Ovary (tissue), 9 donors: ENCODE results near the gene UPK3A. TPM values are rescaled to one million over a fixed set of nuclear protein-coding genes. Genes with fewer than 3 reads are reported as not detected.
"Not testable (repeated sequence)": the region's sequence is repeated elsewhere in the genome, so short reads cannot be mapped to it uniquely, and the experiment has no call there.

Source experiments
- DNase-seq, 5 donors: peaks; one replicate each; pipeline ENCODE4 v3.0.0-alpha.2; 2019 to 2020
- H3K27ac ChIP-seq, 2 donors: fragments of 200-600 bp; one replicate each; pipeline versions ENCODE4 v1.5.1 to v1.8.0; 2019 to 2022
- H3K27me3 ChIP-seq: fragments of 200-600 bp; one replicate; pipeline ENCODE4 v1.8.0; 2022
- H3K36me3 ChIP-seq: fragments of 200-600 bp; sonication (generic); one replicate; pipeline ENCODE4 v1.5.1; 2019
- H3K4me1 ChIP-seq: one replicate; pipeline ENCODE4 v1.8.1; 2013; ENCODE audit warnings: mild to moderate bottlenecking, moderate library complexity; ENCODE audit not compliant: insufficient read depth
- H3K4me3 ChIP-seq: fragments of 200-600 bp; sonication (generic); one replicate; pipeline ENCODE4 v1.5.1; 2017
- H3K9me3 ChIP-seq, 2 donors: fragments of 200-600 bp in 1 of 2; sonication (generic) in 1 of 2; one replicate each; pipeline versions ENCODE4 v1.5.1 to v1.8.1; 2013 to 2019; ENCODE audit warnings: mild to moderate bottlenecking in 1 of 2, moderate library complexity in 1 of 2
- CTCF ChIP-seq, 3 donors: fragments of 450-650 bp in 2 of 3; fragments of 200-600 bp in 1 of 3; IDR thresholded peaks; one replicate each; pipeline versions ENCODE4 v1.5.1 to v1.8.0; 2016 to 2022; ENCODE audit warnings: antibody characterized with exemption in 3 of 3, mild to moderate bottlenecking in 1 of 3
- EP300 ChIP-seq: sonication (generic); formaldehyde crosslinking; IDR thresholded peaks from one replicate; pipeline ENCODE4 v1.6.1; 2017; ENCODE audit warnings: antibody characterized with exemption
- POLR2A ChIP-seq: fragments of 450-650 bp; IDR thresholded peaks from one replicate; pipeline ENCODE4 v1.6.1; 2017; ENCODE audit warnings: antibody characterized with exemption, mild to moderate bottlenecking, moderate library complexity
- WGBS, 3 donors: extraction: QIAGEN DNeasy Blood & Tissue Kit in 1 of 3; methylation state at CpG; one replicate each; pipeline versions ENCODE4 v1.1.5 to v1.1.7; 2013 to 2017; 5-methylcytosine and 5-hydroxymethylcytosine counted together
- intact Hi-C, 4 donors: fragments of 100-400 bp; cut with DNase I; formaldehyde crosslinking; loops; one replicate each; pipeline versions ENCODE4 v1.11.0 to v1.15.1; 2022 to 2023
- polyA plus RNA-seq, 2 donors: library from polyadenylated mRNA; stranded (reverse); fragments of 200-250 nt in 1 of 2; fragments of 350-450 nt in 1 of 2; fragmentation: Illumina TruSeq in 1 of 2; extraction: RNeasy Lipid Tissue Mini Kit (QIAGEN cat#74804) in 1 of 2; gene quantifications; one replicate each; pipeline ENCODE4 v1.2.3, GENCODE V29; 2013 to 2014
- total RNA-seq, 7 donors: library from RNA; depleted of rRNA in 2 of 7; stranded (reverse); fragments of >200 nt in 2 of 7; fragmentation: NEBNext Ultra II Directional in 3 of 7; extraction: Animal tissue kit (Norgen Biotek cat#: 25700) in 3 of 7; gene quantifications; one replicate each; pipeline versions ENCODE4 v1.1.0 to v1.2.4, GENCODE V29; 2016 to 2023
- donor health status: DM: no; HTN: no; CAD: no; lungs with moderate emphysema.
- donor health status: DM: no; HTN: no; CAD: no.
- donor health status: Bipolar disorder and iron deficiency.
- donor health status: DM: yes; HTN: yes; CAD: no.
- donor health status: DM: no; HTN: no; CAD: no.
- donor health status: DM: yes; HTN: yes; CAD: no.

The UPK3A gene
- total and polyA plus RNA-seq, 9 donors = 0.22 TPM; not detected in 8

- DNase-seq = no peak
- Histone ChIP-seq H3K4me1 (peaks cover 4% of the 10 kb centered on the region), H3K9me3 (no peaks in the 10 kb centered on the region), H3K4me3 (no peak overlapping the region), H3K27ac (no peak overlapping the region), H3K27me3 (no peaks in the 10 kb centered on the region), H3K36me3 (no peaks in the 10 kb centered on the region)
- 87 to 93% (median 92%) methylated on average over 12 of the region's 12 CpGs for WGBS, 3 donors
- TF ChIP-seq POLR2A (no peak), CTCF (IDR thresholded peaks at IDR 0.05) (no peak), EP300 (no peak)
- intact Hi-C loops = no loop called here
Measured at GRCh38 chr22:45321827-45322226, 37.1 kb downstream of the UPK3A start.

GRCh38 chr22:45322873-45323525 is 38.2 kb downstream of the UPK3A start:
- H3K36me3 ChIP-seq = no peaks in the 10 kb centered on the region
- peaks cover 4% of the 10 kb centered on the region for H3K4me1 ChIP-seq
- no peaks in the 10 kb centered on the region for H3K9me3 ChIP-seq
- WGBS, 3 donors = 90 to 93% (median 92%) methylated on average over 24 of the region's 24 CpGs
- H3K27ac ChIP-seq = no peak overlapping the region
- no peak for DNase-seq
- H3K4me3 ChIP-seq = no peak overlapping the region
- intact Hi-C loops = no loop called here
- TF ChIP-seq EP300 = no peak
- TF ChIP-seq CTCF (IDR thresholded peaks at IDR 0.05) = no peak
- no peak for TF ChIP-seq POLR2A
- H3K27me3 ChIP-seq = no peaks in the 10 kb centered on the region

GRCh38 chr22:45323695-45324094 is 38.9 kb downstream of the UPK3A start:
- Histone ChIP-seq H3K4me3 (no peak overlapping the region), H3K4me1 (peaks cover 3% of the 10 kb centered on the region), H3K27me3 (no peaks in the 10 kb centered on the region), H3K36me3 (no peaks in the 10 kb centered on the region), H3K9me3 (no peaks in the 10 kb centered on the region), H3K27ac (no peak overlapping the region)
- no peak for DNase-seq
- TF ChIP-seq POLR2A (no peak), CTCF (IDR thresholded peaks at IDR 0.05) (no peak), EP300 (no peak)
- intact Hi-C loops = no loop called here
- 81 to 90% (median 88%) methylated on average over 7 of the region's 7 CpGs for WGBS, 3 donors

- WGBS, 3 donors = 93 to 95% (median 93%) methylated on average over 12 of the region's 12 CpGs
- Histone ChIP-seq H3K27me3 (no peaks in the 10 kb centered on the region), H3K4me3 (no peak overlapping the region), H3K36me3 (no peaks in the 10 kb centered on the region), H3K27ac (no peak overlapping the region), H3K9me3 (no peaks in the 10 kb centered on the region), H3K4me1 (peaks cover 2% of the 10 kb centered on the region)
- intact Hi-C loops = no loop called here
- TF ChIP-seq EP300 = no peak
- no peak for TF ChIP-seq POLR2A
- no peak for TF ChIP-seq CTCF (IDR thresholded peaks at IDR 0.05)
- no peak for DNase-seq
Measured at GRCh38 chr22:45324311-45324711, 39.6 kb downstream of the UPK3A start.

- H3K27ac ChIP-seq, DNase-seq, intact Hi-C loops, H3K36me3 ChIP-seq, H3K27me3 ChIP-seq, H3K4me1 ChIP-seq, H3K4me3 ChIP-seq, H3K9me3 ChIP-seq: not testable (repeated sequence)
- WGBS, 3 donors = 87 to 94% (median 88%) methylated on average over 7 to 8 of the region's 8 CpGs
Measured at GRCh38 chr22:45328261-45328660, 43.5 kb downstream of the UPK3A start.
